SJSA1 (cell line): ENCODE results near the gene PIK3R1. TPM values are rescaled to one million over a fixed set of nuclear protein-coding genes. Genes with fewer than 3 reads are reported as not detected.

Source experiments
- DNase-seq, 2 experiments: peaks; one replicate each; pipeline ENCODE4 v3.0.0-alpha.2; 2015 to 2020; ENCODE audit warnings: low spot score in 2 of 2, low read depth in 1 of 2
- H3K27ac ChIP-seq: fragments of 250-450 bp; sonication (Bioruptor Pico); 2 replicates; pipeline ENCODE4 v1.5.1; 2020; ENCODE audit warnings: mild to moderate bottlenecking, moderate library complexity
- H3K27me3 ChIP-seq: fragments of 250-450 bp; sonication (Bioruptor Pico); replicated peaks from 2 replicates; pipeline ENCODE4 v1.5.1; 2020; ENCODE audit warnings: mild to moderate bottlenecking, moderate library complexity
- H3K36me3 ChIP-seq: fragments of 250-450 bp; sonication (Bioruptor Pico); 2 replicates; pipeline ENCODE4 v1.5.1; 2020; ENCODE audit warnings: mild to moderate bottlenecking
- H3K4me1 ChIP-seq: fragments of 250-450 bp; sonication (Bioruptor Pico); replicated peaks from 2 replicates; pipeline ENCODE4 v1.6.1; 2021; ENCODE audit warnings: mild to moderate bottlenecking
- H3K4me3 ChIP-seq: fragments of 250-450 bp; sonication (Bioruptor Pico); 2 replicates; pipeline ENCODE4 v1.5.1; 2020; ENCODE audit warnings: mild to moderate bottlenecking
- H3K9me3 ChIP-seq: fragments of 250-450 bp; sonication (Bioruptor Pico); replicated peaks from 2 replicates; pipeline ENCODE4 v1.5.1; 2020; ENCODE audit warnings: mild to moderate bottlenecking
- total RNA-seq: library from RNA; depleted of rRNA; stranded (reverse); fragments of >200 nt; shearing (Covaris generic); gene quantifications from 2 replicates; pipeline ENCODE4 v1.2.3, GENCODE V29; 2014

Gene PIK3R1
- total RNA-seq, 1 experiment from 2014 or later = 12.1 TPM

- H3K4me3 ChIP-seq = no peak overlapping the region
- no peak for DNase-seq
- no peaks in the 10 kb centered on the region for H3K27me3 ChIP-seq
- no peaks in the 10 kb centered on the region for H3K9me3 ChIP-seq
- no peaks in the 10 kb centered on the region for H3K36me3 ChIP-seq
- H3K4me1 ChIP-seq = no peaks in the 10 kb centered on the region
- H3K27ac ChIP-seq = no peak overlapping the region
These were observed 124.4 kb downstream of the PIK3R1 start for GRCh38 chr5:68339921-68340321.

- H3K4me1 ChIP-seq = no peaks in the 10 kb centered on the region
- H3K9me3 ChIP-seq = no peaks in the 10 kb centered on the region
- no peak overlapping the region for H3K27ac ChIP-seq
- H3K27me3 ChIP-seq = no peaks in the 10 kb centered on the region
- no peaks in the 10 kb centered on the region for H3K36me3 ChIP-seq
- H3K4me3 ChIP-seq = no peak overlapping the region
- DNase-seq = no peak
These were observed 125.5 kb downstream of the PIK3R1 start for GRCh38 chr5:68341006-68341405.

GRCh38 chr5:68342693-68343092, 127.1 kb downstream of the PIK3R1 start:
- no peak for DNase-seq
- no peaks in the 10 kb centered on the region for H3K27me3 ChIP-seq
- no peak overlapping the region for H3K27ac ChIP-seq
- H3K9me3 ChIP-seq = no peaks in the 10 kb centered on the region
- no peaks in the 10 kb centered on the region for H3K36me3 ChIP-seq
- no peak overlapping the region for H3K4me3 ChIP-seq
- H3K4me1 ChIP-seq = no peaks in the 10 kb centered on the region

- H3K27me3 ChIP-seq = no peaks in the 10 kb centered on the region
- H3K9me3 ChIP-seq = no peaks in the 10 kb centered on the region
- H3K36me3 ChIP-seq = no peaks in the 10 kb centered on the region
- no peak overlapping the region for H3K4me3 ChIP-seq
- H3K4me1 ChIP-seq = no peaks in the 10 kb centered on the region
- no peak overlapping the region for H3K27ac ChIP-seq
- DNase-seq = no peak
These were observed 127.9 kb downstream of the PIK3R1 start for GRCh38 chr5:68343421-68343826.

- no peak overlapping the region for H3K4me3 ChIP-seq
- DNase-seq = no peak
- no peaks in the 10 kb centered on the region for H3K36me3 ChIP-seq
- no peaks in the 10 kb centered on the region for H3K4me1 ChIP-seq
- no peaks in the 10 kb centered on the region for H3K27me3 ChIP-seq
- H3K9me3 ChIP-seq = no peaks in the 10 kb centered on the region
- H3K27ac ChIP-seq = no peak overlapping the region
These were observed 129.0 kb downstream of the PIK3R1 start for GRCh38 chr5:68344447-68345111.

- H3K9me3 ChIP-seq = no peaks in the 10 kb centered on the region
- no peak overlapping the region for H3K27ac ChIP-seq
- no peaks in the 10 kb centered on the region for H3K36me3 ChIP-seq
- no peak for DNase-seq
- H3K27me3 ChIP-seq = no peaks in the 10 kb centered on the region
- no peaks in the 10 kb centered on the region for H3K4me1 ChIP-seq
- H3K4me3 ChIP-seq = no peak overlapping the region
These were observed 129.6 kb downstream of the PIK3R1 start for GRCh38 chr5:68345171-68345570.

- H3K27me3 ChIP-seq = no peaks in the 10 kb centered on the region
- no peaks in the 10 kb centered on the region for H3K9me3 ChIP-seq
- DNase-seq = no peak
- no peaks in the 10 kb centered on the region for H3K4me1 ChIP-seq
- no peaks in the 10 kb centered on the region for H3K36me3 ChIP-seq
- H3K4me3 ChIP-seq = no peak overlapping the region
- no peak overlapping the region for H3K27ac ChIP-seq
These were observed 130.0 kb downstream of the PIK3R1 start for GRCh38 chr5:68345582-68345981.

GRCh38 chr5:68347536-68347935, 132.0 kb downstream of the PIK3R1 start:
- no peaks in the 10 kb centered on the region for H3K9me3 ChIP-seq
- H3K4me3 ChIP-seq = no peak overlapping the region
- H3K27me3 ChIP-seq = no peaks in the 10 kb centered on the region
- DNase-seq = no peak
- H3K4me1 ChIP-seq = no peaks in the 10 kb centered on the region
- no peak overlapping the region for H3K27ac ChIP-seq
- no peaks in the 10 kb centered on the region for H3K36me3 ChIP-seq

GRCh38 chr5:68348447-68349222, 133.1 kb downstream of the PIK3R1 start:
- Histone ChIP-seq H3K4me1 (no peaks in the 10 kb centered on the region), H3K27ac (no peak overlapping the region), H3K27me3 (no peaks in the 10 kb centered on the region), H3K9me3 (no peaks in the 10 kb centered on the region), H3K36me3 (no peaks in the 10 kb centered on the region), H3K4me3 (no peak overlapping the region)
- DNase-seq = no peak

- Histone ChIP-seq H3K4me3 (no peak overlapping the region), H3K27ac (no peak overlapping the region), H3K9me3 (no peaks in the 10 kb centered on the region), H3K36me3 (no peaks in the 10 kb centered on the region), H3K4me1 (no peaks in the 10 kb centered on the region), H3K27me3 (no peaks in the 10 kb centered on the region)
- DNase-seq = no peak
These were observed 134.6 kb downstream of the PIK3R1 start for GRCh38 chr5:68350176-68350575.
